Mammary epithelial cell (primary cell): ENCODE data around the gene CBX4.

Experiments
- CTCF ChIP-seq, 2 donors: IDR thresholded peaks in 1 of 2; conservative IDR thresholded peaks in 1 of 2; 2 replicates each; pipeline ENCODE4 v1.5.1; 2011 to 2012; ENCODE audit warnings: inconsistent platforms in 2 of 2, low read length in 2 of 2, mild to moderate bottlenecking in 2 of 2, control low read depth in 1 of 2, low read depth in 1 of 2; ENCODE audit not compliant: insufficient read depth in 1 of 2; ENCODE audit errors: extremely low read depth in 1 of 2
- EZH2 ChIP-seq: IDR thresholded peaks from 2 replicates; pipeline ENCODE4 v1.6.1; 2012; ENCODE audit warnings: low read length, inconsistent platforms, borderline replicate concordance

DNA sequence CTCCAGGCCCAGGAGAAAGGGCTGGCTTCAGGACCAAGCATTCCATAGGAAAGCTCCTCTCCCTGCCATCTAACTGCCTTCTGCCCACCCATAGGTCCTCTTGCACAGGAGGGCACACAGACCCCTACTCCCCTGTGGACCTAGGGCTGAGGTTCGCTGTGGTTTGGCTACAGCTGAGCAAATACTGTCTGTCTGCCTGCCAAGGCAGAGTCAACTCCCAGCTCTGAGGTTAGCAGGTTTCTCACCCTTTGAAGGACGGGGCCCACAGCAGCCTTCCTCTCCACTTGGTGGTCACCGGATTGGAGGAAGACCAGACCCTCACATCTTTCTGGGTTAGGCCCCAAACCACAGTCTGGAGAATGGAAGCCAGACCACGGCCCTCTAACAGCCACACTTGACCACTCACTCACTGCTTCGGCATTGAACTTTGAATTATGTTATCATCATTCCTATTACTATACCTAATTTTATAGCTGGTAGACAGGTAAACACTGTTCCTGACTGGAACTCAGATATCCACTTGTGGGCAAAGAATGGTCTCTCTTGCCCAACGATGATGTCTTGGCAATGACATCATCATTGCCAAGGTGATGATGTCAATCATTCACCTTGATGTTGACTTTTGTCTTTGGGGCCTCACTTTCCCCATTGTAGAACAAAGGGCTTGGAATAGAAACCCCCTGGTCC, 14.2 kb downstream of the CBX4 start:
- no peak for TF ChIP-seq CTCF (conservative IDR thresholded peaks at IDR 0.05 in 1 of 2, IDR thresholded peaks at IDR 0.05 in 1 of 2; ENCODE audit: extremely low read depth in 1 of 2, insufficient read depth in 1 of 2, low read depth in 1 of 2, low read length in 2 of 2)
- TF ChIP-seq EZH2: no peak
